ENCODE measurements around the gene TFF3. TPM values are rescaled to one million over a fixed set of nuclear protein-coding genes. Genes with fewer than 3 reads are reported as not detected.

TFF3 gene
- total and polyA plus RNA-seq, 2 donors from 2014 or later, result 10.0 to 22.4 TPM

GRCh38 chr21:42263591-42264131 is 51.5 kb downstream of the TFF3 start:
- DNase-seq, result peak in 3 of 5 donors; percentile 43 to 84 (median 74)
- no peak for FAIRE-seq
- TF ChIP-seq CTCF (IDR thresholded peaks at IDR 0.05; ENCODE audit: borderline replicate concordance, extremely low read depth, insufficient read depth), result no peak
- Histone ChIP-seq H3K9me3 (ENCODE audit: control insufficient read depth in 2 of 3, insufficient read depth in 1 of 3, low read length in 3 of 3) (no peaks in the 10 kb centered on the region), H3K4me1 (ENCODE audit: control insufficient read depth in 2 of 3, insufficient read depth in 2 of 3, low read depth in 1 of 3, low read length in 3 of 3) (peaks cover 0 to 14% (median 6%) of the 10 kb centered on the region in 3 donors), H3K27ac (ENCODE audit: low read depth in 2 of 2, low read length in 2 of 2) (peak overlapping the region; percentile 61 to 89), H3K36me3 (ENCODE audit: control insufficient read depth in 2 of 3, insufficient read depth in 3 of 3, low read length in 3 of 3) (no peaks in the 10 kb centered on the region), H3K27me3 (ENCODE audit: control insufficient read depth, insufficient read depth, low read length) (no peaks in the 10 kb centered on the region), H3K4me3 (ENCODE audit: low read length in 3 of 3) (no peak overlapping the region), H3K9ac (ENCODE audit: low read length in 3 of 3) (peak overlapping the region in 1 of 3 donors; percentile 44)
- intact Hi-C loops (cut with DNase I), result no loop called here

GRCh38 chr21:42262831-42263231 is 52.4 kb downstream of the TFF3 start:
- DNase-seq (peak in 2 of 5 donors; percentile 53 to 93), FAIRE-seq (no peak)
- H3K36me3 ChIP-seq (ENCODE audit: control insufficient read depth in 2 of 3, insufficient read depth in 3 of 3, low read length in 3 of 3), result no peaks in the 10 kb centered on the region
- H3K9ac ChIP-seq (ENCODE audit: low read length in 3 of 3), result peak overlapping the region in 1 of 3 donors; percentile 44
- intact Hi-C loops (cut with DNase I), result no loop called here
- H3K4me1 ChIP-seq (ENCODE audit: control insufficient read depth in 2 of 3, insufficient read depth in 2 of 3, low read depth in 1 of 3, low read length in 3 of 3), result peaks cover 0 to 14% (median 6%) of the 10 kb centered on the region in 3 donors
- H3K4me3 ChIP-seq (ENCODE audit: low read length in 3 of 3), result no peak overlapping the region
- no peaks in the 10 kb centered on the region for H3K9me3 ChIP-seq (ENCODE audit: control insufficient read depth in 2 of 3, insufficient read depth in 1 of 3, low read length in 3 of 3)
- H3K27me3 ChIP-seq (ENCODE audit: control insufficient read depth, insufficient read depth, low read length), result no peaks in the 10 kb centered on the region
- TF ChIP-seq CTCF (IDR thresholded peaks at IDR 0.05; ENCODE audit: borderline replicate concordance, extremely low read depth, insufficient read depth), result no peak
- peak overlapping the region; percentile 61 to 89 for H3K27ac ChIP-seq (ENCODE audit: low read depth in 2 of 2, low read length in 2 of 2)

GRCh38 chr21:42261829-42262200 is 53.4 kb downstream of the TFF3 start:
- intact Hi-C loops (cut with DNase I), result no loop called here
- Histone ChIP-seq H3K9me3 (ENCODE audit: control insufficient read depth in 2 of 3, insufficient read depth in 1 of 3, low read length in 3 of 3) (no peaks in the 10 kb centered on the region), H3K4me1 (ENCODE audit: control insufficient read depth in 2 of 3, insufficient read depth in 2 of 3, low read depth in 1 of 3, low read length in 3 of 3) (peaks cover 0 to 14% (median 6%) of the 10 kb centered on the region in 3 donors), H3K36me3 (ENCODE audit: control insufficient read depth in 2 of 3, insufficient read depth in 3 of 3, low read length in 3 of 3) (no peaks in the 10 kb centered on the region), H3K4me3 (ENCODE audit: low read length in 3 of 3) (no peak overlapping the region), H3K27ac (ENCODE audit: low read depth in 2 of 2, low read length in 2 of 2) (no peak overlapping the region), H3K9ac (ENCODE audit: low read length in 3 of 3) (no peak overlapping the region), H3K27me3 (ENCODE audit: control insufficient read depth, insufficient read depth, low read length) (no peaks in the 10 kb centered on the region)
- no peak for TF ChIP-seq CTCF (IDR thresholded peaks at IDR 0.05; ENCODE audit: borderline replicate concordance, extremely low read depth, insufficient read depth)
- DNase-seq, result no peak
- no peak for FAIRE-seq

Other genes starting within 250 kb of the TFF3 start
- not detected for gene UMODL1, start 244.1 kb downstream of the TFF3 start, total RNA-seq
- 0.39 TPM for gene UMODL1, start 244.1 kb downstream of the TFF3 start, polyA plus RNA-seq (ENCODE audit: insufficient read depth, low read depth, low replicate concordance)
- 27.6 TPM for gene ABCG1, start 96.3 kb downstream of the TFF3 start, total RNA-seq
- gene ABCG1, start 96.3 kb downstream of the TFF3 start, polyA plus RNA-seq (ENCODE audit: insufficient read depth, low read depth, low replicate concordance), result 5.6 TPM
- not detected for gene TFF2, start 35.6 kb upstream of the TFF3 start, total RNA-seq
- gene TFF2, start 35.6 kb upstream of the TFF3 start, polyA plus RNA-seq (ENCODE audit: insufficient read depth, low read depth, low replicate concordance), result not detected
- not detected for gene TFF1, start 51.1 kb upstream of the TFF3 start, total RNA-seq
- not detected for gene TFF1, start 51.1 kb upstream of the TFF3 start, polyA plus RNA-seq (ENCODE audit: insufficient read depth, low read depth, low replicate concordance)
- 15.4 TPM for gene TMPRSS3, start 80.6 kb upstream of the TFF3 start, total RNA-seq
- gene TMPRSS3, start 80.6 kb upstream of the TFF3 start, polyA plus RNA-seq (ENCODE audit: insufficient read depth, low read depth, low replicate concordance), result 3.0 TPM
- 2.7 TPM for gene UBASH3A, start 88.5 kb upstream of the TFF3 start, total RNA-seq
- gene UBASH3A, start 88.5 kb upstream of the TFF3 start, polyA plus RNA-seq (ENCODE audit: insufficient read depth, low read depth, low replicate concordance), result not detected
- 12.0 TPM for gene RSPH1, start 180.8 kb upstream of the TFF3 start, total RNA-seq
- 13.0 TPM for gene RSPH1, start 180.8 kb upstream of the TFF3 start, polyA plus RNA-seq (ENCODE audit: insufficient read depth, low read depth, low replicate concordance)
- 21.8 TPM for gene SLC37A1, start 198.4 kb upstream of the TFF3 start, total RNA-seq
- 3.4 TPM for gene SLC37A1, start 198.4 kb upstream of the TFF3 start, polyA plus RNA-seq (ENCODE audit: insufficient read depth, low read depth, low replicate concordance)

Data from kidney (tissue), 14 donors.